EH (cell line): Measurements from ENCODE around the gene NF1.
"Not testable (repeated sequence)": the region's sequence is repeated elsewhere in the genome, so short reads cannot be mapped to it uniquely, and the experiment has no call there.

Experiments used
- DNase-seq: peaks from one replicate; pipeline ENCODE4 v3.0.0-alpha.2; 2015; ENCODE audit warnings: low read depth

The NF1 gene

GRCh38 chr17:31339906-31340661, 245.3 kb downstream of the NF1 start:
- DNase-seq: peak; percentile 84

DNA sequence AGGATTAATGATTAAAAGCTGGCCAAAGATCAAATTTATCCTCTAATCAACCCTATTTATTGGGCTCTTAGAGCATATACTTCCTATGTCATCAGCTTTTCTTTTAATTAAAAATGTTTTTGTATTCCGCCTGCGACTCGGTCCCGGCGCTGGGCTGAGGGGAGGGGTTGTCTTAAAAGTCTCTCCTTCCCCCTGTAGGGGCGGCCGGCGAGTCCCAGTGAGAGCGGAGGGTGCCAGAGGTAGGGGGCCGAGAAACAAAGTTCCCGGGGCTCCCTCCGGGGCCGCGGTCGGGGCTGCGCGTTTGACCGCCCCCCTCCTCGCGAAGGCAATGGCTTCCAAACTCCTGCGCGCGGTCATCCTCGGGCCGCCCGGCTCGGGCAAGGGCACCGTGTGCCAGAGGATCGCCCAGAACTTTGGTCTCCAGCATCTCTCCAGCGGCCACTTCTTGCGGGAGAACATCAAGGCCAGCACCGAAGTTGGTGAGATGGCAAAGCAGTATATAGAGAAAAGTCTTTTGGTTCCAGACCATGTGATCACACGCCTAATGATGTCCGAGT, 250.5 kb downstream of the NF1 start:
- DNase-seq: not testable (repeated sequence)

- DNase-seq: peak; percentile 50
Observed at GRCh38 chr17:31349454-31349853, 254.7 kb downstream of the NF1 start.

- DNase-seq: no peak
Observed at GRCh38 chr17:31355935-31356334, 261.2 kb downstream of the NF1 start.

DNA sequence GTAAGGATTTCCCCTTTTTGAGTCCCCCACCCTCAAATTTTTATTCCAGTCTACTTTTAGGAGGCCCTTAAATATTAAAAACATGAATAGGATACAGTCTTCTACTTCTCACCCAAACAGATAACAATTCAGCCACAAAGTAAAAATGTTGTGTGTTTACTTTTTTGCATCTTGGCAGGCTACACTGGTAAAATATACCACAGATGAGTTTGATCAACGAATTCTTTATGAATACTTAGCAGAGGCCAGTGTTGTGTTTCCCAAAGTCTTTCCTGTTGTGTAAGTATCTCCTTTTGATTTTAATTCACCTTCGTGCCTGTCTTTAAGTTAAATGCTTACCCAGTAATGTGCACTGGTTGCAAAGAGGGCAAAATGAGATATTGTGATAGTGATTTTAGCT, 262.3 kb downstream of the NF1 start:
- no peak for DNase-seq

DNA sequence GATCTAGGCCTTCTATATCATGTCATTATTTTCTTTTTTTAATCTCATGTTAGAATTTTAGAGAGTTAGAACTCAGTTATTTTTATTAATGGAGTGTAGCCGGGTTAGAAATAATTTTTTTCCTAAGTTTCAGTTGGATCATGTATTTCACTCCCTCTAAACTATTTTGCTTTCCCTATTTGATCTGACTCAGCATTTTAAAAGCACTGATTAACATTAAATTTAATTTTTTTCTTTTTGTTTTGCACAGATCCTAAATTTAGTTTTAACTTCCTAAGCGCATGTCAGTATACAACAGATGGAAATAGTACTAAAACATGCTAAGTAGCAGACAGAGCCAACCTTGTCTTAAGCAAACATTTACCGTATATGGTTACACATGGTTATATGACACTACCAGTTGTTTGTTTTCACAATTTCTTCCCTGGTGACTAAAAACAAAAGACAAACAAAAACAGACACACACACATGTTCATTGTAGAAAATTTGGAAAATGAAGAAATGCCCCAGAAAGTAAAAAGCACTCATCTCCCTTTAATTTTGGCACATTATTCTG, 263.1 kb downstream of the NF1 start:
- no peak for DNase-seq

DNA sequence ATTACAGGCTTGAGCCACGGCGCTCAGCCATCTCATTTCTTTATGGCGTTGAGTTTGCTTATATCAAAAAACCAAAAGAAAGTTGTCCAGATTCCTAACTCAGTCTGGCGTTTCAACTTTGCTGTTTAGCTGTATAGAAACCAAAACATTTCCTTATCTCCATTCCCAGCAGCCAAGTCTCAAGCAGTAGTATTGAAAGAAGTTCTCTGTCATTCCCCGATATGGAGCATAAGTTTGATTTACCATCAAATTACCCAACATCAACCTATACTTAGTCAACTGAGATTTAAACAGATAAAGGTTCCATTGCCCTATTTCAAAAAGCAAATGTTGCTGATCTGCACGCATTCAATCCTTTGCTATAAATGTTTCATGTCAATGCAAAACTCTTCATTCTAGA, 269.2 kb downstream of the NF1 start:
- DNase-seq: no peak

DNA sequence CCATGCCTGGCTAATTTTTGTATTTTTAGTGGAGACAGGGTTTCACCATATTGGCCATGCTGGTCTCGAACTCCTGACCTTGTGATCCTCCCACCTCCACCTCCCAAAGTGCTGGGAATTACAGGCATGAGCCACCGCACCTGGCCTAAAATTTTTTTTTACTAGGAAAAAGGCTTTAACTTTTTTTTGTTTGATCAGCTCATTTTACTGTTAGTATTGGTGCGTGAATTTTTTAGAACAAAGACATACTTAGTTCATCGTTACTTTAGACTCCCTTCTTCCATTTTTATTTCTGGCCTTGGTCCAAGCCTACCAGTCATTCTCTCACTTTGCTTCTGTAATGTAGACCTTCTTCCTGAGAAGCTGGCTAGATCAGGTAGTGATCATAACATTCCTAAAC, 271.3 kb downstream of the NF1 start:
- DNase-seq: no peak

- DNase-seq: peak; percentile 20
Observed at GRCh38 chr17:31369266-31369665, 274.5 kb downstream of the NF1 start.

DNA sequence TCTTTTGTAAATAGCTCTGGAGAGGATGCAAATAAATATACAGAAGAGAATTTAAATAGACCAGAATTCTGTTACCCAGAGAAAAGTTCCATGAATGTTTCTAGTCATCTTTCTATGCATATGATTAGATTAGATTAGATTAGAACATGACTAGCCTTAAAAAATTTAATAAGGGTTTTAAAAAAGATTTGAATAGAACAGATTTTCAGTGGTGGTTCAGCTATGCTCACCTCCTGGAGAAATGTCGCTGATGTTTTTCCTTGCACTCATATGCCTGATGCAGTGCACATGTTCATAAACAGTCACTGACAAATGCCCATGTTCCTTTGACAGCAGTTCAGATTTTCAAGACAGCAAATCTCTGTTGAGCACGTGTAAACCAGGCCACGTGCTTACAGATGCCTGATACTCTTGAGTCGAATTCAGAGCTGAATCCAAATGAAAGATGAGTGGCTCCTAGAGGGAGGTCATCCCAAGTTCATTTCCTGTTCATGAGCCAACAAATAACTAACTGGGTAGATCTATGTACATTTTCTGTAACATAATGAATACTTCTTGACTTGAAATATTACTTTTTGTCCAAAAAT, 276.8 kb downstream of the NF1 start:
- DNase-seq: peak; percentile 64

DNA sequence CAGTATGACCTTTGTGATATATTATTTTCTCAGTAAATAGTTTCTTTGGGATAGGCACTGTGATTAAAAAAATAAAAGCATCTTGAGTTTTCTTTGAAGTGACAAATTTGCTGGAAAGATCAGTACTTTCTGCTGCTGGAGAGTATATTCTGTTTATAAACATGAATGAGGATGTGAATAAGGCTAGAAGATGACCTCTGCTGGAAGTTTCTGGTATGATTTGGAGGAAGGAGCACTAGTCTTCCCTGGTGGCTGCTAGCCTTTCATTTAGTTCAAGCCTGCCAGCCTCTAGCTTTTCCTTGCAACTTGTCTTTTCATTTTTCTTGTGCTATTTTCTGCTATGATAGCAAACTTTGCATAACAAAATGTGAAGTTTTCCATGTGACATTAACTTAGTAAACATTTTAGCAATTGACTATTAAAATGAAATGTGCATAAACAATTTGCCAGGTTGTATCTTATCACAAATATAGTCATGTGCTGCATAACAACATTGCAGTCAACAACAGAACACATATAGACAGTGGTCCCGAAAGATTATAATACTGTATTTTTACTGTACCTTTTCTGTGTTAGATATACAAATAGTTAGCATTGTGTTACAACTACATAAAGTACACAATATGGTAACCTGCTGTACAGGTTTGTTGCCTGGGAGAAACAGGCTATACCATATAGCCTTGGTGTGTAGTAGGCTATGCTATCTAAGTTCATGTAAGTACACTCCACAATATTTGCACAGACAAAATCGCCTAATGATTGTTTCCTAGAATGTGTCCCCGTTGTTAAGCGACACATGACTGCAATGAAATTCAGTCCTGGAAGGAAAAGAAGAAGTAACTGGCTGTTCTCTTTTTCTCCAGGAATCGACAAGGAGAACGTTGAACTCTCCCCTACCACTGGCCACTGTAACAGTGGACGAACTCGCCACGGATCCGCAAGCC, 278.6 kb downstream of the NF1 start:
- DNase-seq: peak; percentile 70

- DNase-seq: no peak
Observed at GRCh38 chr17:31374094-31374447, 279.3 kb downstream of the NF1 start.

DNA sequence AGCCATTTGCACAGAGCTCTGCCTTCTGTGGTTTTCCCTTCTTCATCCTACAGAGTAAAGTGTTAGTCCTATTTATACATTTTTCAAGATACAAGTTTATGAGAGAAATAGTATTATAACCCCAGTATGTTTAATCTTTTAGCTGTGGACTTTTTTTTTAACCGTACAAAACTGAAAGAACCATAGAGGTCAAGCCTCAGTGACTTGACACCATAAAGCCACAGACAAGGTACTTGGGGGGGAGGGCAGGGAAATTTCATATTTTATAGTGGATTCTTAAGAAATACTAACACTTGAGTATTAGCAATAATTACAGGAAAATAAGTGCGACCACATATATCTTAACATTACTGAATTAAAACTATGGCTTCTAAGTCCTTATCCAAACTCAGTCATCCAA, 279.7 kb downstream of the NF1 start:
- no peak for DNase-seq

DNA sequence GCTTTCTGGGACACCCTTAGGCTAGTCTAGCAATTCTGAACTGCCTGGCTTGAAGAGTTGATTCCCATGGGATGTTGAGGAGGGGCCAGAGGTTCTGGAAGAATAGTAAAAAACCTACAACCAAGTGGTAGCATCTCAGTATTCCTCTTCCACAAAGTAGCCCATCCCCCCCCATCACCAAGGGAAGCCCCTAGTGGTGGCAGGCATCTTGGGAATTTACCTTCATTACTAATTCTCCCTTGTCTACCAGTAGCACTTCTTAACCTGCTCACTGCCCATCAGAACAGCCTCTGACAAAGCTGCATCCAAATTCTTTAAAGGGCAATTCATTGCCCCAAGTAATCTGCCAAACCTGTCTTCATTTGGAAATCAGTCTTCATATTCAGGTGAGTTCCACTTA, 283.9 kb downstream of the NF1 start:
- DNase-seq: no peak

- no peak for DNase-seq
Observed at GRCh38 chr17:31379597-31380205, 284.9 kb downstream of the NF1 start.

GRCh38 chr17:31381165-31381668, 286.4 kb downstream of the NF1 start:
- no peak for DNase-seq

DNA sequence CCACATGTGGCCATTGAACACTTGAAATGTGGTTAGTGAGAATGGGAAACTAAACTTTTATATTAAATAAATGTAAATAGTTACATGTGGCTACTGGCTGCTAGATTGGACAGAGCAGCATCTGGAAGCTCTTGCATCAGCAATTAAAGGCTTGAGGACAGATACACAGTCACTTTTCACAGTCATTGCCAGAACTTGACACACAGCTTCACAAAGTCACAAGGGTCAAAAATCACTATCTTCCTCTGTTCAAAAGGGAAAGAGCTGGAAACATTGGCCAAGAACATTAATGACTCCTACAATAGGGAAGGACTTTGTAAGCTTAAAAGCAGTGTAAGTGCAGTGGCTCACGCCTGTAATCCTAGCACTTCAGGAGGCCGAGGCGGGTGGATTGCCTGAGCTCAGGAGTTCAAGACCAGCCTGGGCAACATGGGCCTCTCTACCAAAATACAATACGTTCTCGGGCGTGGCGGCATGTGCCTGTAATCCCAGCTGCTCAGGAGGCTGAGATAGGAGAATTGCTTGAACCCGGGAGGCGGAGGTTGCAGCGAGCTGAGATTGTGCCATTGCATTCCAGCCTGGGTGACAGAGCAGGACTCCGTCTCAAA, 288.0 kb downstream of the NF1 start:
- not testable (repeated sequence) for DNase-seq

GRCh38 chr17:31383488-31383887, 288.7 kb downstream of the NF1 start:
- not testable (repeated sequence) for DNase-seq

- peak; percentile 15 for DNase-seq
Observed at GRCh38 chr17:31385428-31386285, 290.9 kb downstream of the NF1 start.

- no peak for DNase-seq
Observed at GRCh38 chr17:31386542-31387075, 291.8 kb downstream of the NF1 start.
